ENCODE results near the gene RNF187.
"Not testable (repeated sequence)": the region's sequence is repeated elsewhere in the genome, so short reads cannot be mapped to it uniquely, and the experiment has no call there.

RNF187 gene

DNA sequence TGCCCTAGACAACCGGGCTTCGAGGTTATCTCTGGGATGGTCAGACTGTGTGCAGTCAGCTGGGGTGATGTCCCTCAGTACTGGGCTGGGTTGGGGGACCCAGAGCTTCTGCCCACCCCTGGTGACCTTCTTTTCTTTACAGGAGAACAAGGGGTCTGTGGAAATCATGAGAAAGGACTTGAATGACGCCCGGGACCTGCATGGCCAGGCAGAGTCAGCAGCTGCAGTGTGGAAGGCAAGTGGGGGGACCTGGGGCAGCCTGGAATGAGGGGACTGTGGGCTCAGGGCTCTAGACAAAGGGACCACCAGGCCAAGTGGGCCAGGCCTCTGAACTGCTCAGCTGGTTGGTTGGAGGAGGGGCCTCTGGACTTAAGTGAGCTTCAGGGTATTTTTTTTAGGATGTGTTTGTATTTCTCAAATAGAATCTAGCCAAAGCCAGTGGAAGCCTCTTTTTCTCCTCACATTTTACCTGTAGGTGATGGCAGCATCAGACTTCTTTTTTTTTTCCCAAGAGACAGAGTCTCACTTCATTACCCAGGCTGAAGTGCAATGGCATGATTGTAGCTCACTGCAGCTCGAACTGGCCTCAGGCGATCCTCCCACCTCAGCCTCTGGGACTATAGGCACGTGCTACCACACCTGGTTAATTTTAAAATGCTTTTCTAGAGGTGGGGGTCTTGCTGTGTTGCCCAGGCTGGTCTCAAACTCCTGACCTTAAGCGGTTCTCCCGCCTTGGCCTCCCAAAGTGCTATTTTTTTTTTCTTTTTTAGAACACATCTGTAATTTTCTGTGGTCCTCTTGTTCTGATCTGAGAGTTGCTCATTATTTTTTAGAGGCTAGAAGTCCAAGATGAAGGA is 1.9 kb downstream of the RNF187 start:
- no peak for DNase-seq

DNA sequence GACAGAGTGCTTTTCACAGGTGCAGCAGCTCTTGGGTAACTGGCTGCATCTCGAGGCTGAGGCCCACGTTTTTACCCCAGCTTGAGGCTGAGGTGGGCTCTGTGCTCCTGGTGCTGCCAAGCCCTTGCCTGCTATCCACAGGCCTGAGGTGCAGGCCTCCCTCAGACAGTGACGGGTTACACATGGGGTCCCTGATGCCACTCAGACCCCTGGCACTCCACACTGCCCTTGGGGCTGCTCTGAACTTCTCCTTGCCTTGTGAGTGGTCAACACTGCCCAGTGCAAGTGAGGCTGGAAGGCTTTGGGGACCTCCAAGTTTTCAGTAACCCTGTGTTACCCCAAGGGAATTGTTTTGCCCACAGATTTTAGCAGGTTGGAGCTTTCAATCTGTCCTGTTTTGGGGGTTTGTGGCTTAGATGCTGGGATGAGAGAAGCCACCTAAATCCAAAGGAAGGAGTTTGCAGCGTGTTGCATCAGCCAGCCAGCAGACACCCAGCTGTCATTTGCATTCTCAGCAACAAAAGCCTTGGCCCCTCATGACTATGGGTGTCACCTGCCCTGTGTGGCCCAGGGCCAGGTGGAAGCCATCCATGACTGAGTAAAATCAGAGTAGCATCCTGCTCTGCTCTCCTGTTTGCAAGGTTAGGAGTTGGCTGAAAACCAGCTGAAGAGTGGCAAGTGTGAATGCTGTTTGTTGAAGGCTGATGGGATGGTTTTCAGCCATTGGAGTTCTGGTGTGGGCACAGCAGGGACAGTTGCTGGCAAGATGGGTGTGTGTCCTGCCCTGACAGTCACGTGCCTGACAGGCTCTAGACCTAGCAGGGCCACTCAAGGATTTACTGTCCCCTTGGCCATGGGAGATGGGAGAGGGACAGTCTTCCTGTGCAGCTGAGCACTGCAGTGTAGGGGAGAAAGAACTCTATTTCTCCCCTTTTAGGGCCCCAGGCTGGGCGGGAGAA is 3.2 kb downstream of the RNF187 start:
- DNase-seq, result peak; percentile 87

DNA sequence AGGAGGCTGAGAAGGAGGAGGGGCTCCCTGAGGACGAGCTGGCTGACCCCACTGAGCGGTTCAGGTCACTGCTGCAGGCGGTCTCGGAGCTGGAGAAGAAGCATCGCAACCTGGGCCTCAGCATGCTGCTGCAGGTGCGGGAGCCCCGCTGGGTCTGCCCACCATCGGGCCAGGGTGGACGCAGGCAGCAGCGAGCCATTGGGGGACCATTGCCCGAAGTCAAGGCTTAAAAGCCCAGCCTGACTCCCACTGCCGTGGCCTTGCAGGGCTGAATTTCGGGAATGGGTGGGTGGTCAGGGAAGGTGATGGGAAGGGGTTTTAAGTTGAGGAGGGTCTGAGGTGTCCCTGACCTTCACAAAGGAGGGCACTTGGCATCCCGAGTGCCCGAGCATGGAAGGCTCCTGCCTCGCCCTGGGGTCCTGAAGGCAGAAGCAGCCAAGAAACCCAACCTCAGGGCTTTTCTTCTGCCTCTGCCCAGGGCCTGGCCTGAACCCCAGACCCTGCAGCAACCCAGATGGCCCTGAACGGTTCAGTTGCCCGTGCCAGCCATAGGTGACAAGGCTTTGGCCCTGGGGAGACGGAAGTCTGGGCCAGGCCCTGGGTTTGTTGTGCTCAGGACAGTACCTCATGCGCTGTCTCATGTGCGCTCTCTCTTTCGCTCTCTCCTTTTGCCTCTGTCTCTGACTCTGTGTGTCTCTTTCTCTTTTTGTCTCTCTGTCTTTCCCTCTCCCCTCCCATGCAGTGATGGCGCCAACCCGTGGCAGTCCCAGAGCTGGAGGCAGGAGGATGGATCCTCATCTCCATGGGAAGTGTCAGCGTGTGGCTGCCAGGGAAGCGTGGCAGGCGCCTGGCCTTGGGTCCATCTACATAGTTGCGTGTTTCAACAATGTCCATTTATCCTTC is 6.2 kb downstream of the RNF187 start:
- no peak for DNase-seq

DNA sequence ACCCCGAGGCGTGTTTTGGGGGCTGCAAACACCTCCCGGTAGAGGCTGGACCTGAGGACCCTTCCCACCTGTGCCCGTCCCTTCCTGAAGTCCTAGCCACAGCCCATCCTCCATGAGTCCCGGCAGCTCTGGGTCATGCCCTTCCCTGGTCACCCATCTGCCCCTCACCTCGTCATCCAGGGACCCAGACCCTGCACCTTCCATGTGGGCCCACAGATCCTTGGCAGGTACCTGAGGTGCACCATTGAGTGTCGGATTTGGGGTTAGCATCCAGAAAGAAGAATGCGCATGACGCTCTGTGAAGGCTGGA is 6.8 kb downstream of the RNF187 start:
- no peak for DNase-seq

DNA sequence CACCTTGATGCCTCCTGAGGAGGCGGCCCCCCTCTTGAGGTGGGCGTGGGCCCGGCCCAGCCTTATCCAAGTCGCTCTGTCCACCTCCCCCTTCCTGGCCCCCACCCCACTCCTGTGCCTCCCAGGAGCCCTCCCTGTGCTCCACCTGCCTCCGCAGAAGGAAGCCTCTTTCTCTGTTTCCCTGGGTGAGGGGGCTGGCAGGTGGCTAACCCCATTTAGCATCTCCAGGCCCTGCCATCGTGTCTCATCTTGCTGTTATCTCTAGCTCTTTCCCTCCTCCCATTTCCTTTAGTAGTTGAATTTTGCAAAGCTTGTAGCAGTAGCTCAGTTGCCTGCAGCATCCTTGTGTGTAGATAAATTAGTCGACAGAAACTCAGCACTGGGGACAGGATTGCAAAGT is 7.2 kb downstream of the RNF187 start:
- no peak for DNase-seq

DNA sequence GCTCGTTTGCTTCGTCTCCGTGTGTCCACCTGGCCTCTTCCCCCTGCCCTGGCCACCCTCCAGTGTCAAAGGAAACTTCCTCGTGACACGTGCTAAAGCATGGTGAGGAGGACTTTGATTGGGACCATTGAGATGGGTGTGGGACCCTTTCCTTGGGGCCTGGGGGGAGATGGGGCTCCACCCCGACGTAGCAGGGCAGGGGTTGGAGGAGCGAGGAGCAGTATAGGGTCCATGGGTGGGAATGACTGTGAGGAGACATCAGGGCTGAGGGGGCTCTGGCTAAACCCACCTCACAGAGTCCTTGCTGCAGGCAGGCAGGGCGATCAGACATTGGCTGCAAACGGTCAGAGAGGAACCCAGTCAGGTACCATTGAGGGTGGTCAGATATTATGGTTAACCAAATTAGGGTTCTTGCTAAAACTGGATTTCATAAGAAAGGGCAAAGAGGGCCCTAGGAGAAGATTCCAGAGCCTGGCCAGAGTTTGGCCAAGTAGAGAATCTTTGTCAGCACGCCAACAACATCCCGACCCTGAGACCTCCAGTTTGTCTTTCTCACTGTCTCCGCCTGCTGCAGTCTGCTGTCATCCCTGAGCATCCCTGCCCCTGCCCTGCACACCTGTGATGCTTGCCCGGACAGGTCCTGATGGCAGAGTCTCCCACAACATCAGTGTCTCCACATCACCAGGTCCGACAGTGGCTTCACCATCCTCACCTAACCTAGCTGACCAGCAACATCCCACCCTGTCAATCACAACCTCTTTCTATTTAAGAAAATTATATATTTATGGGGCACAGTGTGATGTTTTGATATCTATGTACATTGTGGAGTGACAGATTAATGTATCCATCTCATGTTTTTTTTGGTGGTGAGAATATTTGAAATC is 8.0 kb downstream of the RNF187 start:
- DNase-seq, result no peak

DNA sequence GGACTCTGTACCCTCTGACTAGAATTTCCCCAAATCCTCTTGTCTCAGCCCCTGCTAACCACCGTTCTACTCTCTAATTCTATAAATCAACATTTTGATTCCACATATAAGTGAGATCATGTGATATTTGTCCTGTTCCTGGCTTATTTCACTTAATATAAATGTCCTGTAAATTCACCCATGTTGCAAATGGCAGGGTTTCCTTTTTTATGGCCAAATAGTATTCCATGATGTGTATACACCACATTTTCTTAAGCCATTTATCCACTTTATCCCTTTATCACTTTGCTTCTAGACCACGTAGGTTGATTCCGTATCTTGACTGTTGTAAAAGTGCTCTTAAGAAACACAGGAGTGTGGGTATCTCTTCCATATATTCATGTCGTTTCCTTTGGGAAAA is 8.9 kb downstream of the RNF187 start:
- DNase-seq, result no peak

DNA sequence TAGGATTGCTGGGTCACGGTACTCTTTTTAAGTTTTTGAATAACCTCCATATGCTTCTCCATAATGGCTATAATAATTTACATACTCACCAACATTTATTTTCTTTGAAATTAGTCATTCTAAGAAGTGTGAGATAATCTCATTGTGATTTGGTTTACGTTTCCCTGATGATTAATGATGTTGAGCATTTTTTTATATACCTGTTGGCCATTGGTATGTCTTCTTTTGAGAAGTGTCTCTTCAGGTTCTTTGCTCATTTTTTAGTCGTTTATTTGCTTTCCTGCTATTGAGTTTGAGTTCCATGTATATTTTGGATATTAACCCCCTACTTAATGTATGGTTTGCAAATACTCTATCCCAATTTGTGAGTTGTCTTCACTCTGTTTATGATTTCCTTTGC is 9.3 kb downstream of the RNF187 start:
- no peak for DNase-seq

DNA sequence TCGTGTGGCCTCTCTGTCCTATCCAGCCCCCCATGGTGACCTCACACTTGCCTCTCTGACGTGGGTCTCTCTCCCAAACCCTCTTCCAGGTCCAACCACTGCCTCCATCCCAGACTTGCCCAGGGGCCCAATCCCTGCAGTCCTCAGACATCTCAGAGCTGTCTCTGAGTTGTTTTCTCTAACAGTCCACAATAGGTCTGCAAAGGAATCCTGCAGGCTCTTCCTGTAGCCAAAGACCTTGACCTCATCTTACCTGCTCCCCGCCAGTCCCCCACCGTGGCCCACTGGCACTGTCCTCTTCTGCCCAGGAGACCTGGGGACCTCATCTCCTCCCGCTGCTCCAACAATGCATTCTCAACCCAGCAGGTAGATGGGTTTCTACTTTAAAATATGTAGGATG is 10.0 kb downstream of the RNF187 start:
- no peak for DNase-seq

DNA sequence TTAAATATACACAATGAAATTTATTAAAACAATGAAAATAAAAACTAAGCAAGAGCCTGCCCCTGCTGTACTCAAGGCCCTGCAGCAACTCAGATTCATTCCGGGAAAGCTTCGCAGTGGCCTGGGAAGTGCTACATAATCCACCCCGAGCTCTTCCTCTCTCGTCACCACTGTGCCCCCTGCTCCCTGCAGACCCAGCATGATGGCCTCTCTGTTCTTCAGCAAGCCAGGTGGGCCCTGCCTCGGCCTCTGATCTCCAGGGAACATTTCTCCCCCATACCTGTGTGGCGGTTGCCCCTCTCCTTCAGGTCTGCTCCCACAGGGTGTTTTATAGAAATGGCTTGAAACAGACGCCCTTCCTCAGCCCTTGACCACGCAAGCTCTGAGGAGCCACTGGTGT is 10.6 kb downstream of the RNF187 start:
- no peak for DNase-seq

DNA sequence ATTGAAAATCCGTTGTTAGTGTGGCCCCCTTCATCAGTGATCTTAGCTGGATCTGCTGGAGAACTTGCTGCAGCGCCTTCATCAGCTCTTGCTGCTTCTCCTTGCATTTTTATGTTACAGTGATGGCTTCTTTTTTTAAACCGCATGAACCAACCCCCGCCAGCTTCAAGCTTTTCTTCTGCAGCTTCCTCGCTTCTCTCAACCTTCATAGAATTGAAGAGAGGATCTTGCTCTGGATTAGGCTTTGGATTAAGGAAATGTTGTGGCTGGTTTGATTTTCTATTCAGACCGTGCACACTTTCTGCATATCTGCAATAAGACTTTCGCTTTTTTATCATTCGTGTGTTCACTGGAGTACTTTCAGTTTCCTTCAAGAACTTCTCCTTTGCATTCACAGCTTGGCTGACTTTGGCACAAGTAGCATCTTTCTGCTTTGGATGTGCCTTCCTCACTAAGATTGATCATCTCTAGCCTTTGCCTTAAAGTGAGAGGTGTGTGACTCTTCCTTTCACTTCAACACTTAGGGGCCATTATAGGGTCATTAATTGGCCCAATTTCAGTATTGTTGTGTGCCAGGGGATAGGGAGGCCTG is 13.1 kb downstream of the RNF187 start:
- DNase-seq, result no peak

DNA sequence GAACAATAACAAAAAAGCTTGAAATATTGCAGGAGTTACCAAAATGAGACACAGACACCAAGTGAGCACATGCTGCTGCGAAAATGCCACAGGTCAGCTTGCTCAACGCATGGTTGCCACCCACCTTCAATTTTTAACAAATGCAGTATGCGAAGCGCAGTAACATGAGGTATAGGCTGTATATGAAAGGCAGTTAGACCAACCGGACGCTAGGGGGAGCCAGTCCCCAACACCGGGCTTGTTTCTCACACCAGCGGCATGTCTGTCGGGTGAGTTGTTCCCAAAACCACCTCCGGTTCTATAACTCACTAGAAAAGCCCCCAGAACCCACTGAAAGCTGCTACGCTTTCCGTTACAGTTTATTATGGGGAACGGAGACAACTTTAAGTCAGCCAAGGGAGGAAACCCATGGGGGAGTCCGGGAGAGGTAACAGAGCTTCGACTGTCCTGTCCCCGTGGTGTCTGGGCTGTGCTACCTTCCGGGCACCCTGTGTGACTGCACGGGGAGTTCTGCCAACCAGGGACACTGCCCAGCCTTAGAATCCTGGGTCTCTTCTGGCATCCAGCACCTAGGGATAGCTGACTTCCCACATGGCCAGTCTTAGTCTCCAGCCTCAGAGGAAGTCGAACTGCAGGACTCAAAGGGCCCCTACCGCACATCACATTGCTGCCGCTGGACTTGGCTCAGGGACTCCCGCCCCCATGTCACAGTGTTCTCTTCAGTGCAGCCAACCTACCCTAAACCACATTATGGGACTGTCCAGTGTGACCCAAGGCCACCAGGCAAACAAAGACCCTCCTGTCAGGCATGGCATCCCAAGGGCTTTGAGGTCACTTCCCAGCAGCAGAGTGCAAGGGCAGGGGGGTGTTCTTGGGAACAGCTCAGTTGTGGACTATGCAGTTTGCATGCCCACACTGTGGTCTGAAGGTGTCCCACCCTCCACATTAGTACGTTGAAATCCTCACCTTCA is 14.0 kb downstream of the RNF187 start:
- peak; percentile 81 for DNase-seq

DNA sequence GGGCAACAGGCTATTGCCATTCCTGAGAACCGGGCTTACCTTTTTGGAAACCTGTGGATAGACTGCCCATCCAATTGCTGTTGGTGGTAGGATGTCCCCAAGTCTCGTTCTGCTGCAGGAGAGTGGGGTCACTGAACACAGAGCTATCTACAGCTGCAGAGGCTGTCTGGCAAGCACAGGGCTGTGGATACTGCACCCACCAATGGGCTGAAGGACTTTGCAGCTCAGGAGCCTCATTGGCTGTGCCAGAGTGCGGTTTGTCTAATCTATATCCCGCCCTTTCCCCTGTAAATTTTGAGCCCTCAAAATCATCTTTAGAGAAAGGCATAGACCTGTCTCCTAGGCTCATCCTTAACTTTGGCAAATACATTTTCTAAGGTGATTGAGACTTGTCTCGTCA is 15.3 kb downstream of the RNF187 start:
- no peak for DNase-seq

DNA sequence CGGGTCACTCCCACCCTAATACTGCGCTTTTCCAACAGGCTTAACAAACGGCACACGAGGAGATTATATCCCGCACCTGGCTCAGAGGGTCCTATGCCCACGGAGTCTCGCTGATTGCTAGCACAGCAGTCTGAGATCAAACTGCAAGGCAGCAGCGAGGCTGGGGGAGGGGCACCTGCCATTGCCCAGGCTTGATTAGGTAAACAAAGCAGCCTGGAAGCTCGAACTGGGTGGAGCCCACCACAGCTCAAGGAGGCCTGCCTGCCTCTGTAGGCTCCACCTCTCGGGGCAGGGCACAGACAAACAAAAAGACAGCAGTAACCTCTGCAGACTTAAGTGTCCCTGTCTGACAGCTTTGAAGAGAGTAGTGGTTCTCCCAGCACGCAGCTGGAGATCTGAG is 18.8 kb downstream of the RNF187 start:
- not testable (repeated sequence) for DNase-seq

DNA sequence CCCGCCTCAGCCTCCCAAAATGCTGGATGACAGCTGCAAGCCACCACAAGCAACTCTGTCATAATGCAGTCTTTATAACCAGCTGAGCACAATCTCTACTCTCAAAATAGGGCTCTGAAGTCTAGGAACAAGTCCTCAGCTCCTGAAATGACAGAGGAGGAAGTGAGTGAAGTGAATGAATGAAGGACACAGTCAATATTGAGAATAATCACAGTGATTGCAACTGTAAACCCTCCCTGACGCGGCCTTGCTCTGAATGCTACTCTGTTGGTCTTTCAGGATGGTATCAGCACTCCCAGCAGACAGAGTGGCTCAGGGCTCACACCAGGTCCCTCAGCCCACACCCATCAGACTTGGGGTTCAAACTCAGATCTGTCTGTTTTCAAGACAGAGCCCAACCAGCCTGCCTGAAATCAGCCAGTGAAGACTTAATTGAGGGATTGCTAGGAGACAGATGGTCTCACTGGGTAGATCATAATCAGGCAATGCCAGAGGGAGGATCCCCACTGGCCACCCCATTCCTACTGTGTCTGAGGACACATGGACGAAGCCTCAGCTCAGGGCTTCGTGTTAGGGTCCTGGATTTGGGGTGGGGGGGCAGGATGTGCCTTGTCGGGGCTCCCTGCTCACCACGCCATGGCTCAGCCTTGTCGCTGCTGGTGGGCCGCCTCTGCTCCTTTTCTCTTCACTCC is 20.9 kb downstream of the RNF187 start:
- DNase-seq, result no peak

DNA sequence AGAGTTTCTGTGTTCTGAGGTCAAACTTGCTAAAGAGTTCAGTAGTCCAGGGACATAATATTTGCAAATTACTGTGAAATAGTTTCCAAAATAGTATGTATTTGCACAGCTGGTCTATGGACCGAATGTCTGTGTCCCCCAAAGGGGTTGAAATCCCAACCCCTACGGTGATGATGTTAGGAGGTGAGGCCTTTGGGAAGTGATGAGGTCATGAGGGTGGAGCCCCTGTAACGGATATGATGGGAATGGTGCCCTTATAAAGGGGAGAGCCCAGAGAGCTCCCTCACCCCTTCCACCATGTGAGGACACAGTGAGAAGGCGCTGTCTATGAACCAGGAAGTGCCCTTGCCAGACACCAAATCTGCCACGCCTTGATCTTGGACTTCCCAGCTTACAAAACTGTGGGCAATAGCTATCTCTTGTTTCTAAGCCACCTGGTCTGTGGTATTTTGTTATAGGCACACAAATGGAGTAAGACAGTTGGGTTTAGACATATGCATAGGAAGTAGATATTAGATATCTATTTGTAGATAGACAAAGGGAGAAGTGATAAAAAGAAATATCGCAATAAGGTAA is 21.7 kb downstream of the RNF187 start:
- DNase-seq, result no peak

DNA sequence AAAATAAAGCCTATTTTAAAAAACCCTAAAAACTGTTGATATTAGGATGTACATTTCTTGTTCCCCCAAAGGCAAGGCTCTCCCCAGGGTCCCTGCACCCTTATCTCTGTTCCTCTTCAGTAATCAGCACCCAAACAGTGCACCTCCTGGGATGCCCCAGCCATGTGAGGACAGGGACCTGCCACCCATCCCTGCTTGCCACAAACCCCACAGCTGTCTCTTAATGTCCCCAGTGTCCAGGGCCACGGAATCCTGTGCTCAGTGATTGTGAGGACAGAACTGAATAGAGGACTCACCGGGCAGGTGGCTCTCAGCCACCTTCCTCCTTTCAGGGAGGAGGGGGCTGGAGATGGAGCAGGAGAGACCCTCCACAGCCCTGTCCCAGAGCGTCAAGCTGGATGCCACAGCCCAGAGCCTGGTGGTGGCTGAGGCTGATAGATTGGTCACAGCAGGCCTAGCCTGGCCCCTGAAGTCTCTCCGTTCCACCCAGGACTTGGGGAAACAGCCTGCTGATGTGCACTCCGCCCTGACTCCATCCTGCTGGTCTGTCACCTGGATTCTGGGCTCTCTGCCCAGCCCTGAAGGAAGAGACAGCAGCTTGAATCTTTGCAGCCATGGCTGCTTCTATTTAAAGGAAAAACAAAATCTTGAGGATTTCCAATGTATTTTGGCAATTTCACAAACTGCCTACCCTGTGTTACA is 23.1 kb downstream of the RNF187 start:
- no peak for DNase-seq

DNA sequence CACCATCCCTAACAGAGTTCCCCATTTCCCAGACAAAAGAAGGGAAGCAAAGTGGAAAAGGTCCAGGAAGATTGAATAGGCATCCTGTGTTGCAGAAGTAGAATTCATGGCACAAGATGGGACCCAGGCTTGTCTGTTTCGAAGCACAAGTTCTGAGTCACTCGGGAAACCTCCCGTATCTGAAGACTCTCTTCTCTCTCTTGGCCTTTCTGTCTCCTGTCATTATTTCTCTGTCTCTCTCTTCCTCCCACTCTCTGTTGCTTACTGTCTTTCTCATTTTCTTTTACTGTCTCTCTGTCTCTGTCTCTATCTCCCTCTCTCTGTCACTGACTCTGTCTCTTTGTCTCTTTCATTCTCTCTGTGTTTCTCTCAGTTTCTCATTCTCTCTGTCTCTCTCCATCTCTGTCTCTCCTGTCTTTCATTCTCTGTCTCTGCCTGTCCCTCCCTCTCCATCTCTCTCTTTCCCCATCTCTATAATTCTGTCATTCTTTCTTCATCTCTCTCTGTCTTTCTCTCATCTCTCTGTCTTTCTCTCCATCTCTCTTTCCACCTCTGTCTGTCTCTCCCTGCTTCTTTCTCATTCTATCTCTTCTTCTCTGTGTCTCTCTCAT is 23.7 kb downstream of the RNF187 start:
- no peak for DNase-seq

Measured in NCI-H510A treated with DMSO at 0.1 percent for 48 hours (cell line).